ENCODE measurements around the gene CXXC4. TPM values are rescaled to one million over a fixed set of nuclear protein-coding genes. Genes with fewer than 3 reads are reported as not detected.

CXXC4 gene
- polyA plus RNA-seq, 2 of the 4 experiments (the other 2 are of a cell fraction), result 0.03 to 0.93 TPM

GRCh38 chr4:104500442-104500841 is 5.7 kb upstream of the CXXC4 start:
- no peaks in the 10 kb centered on the region for H3K4me1 ChIP-seq
- ChIA-PET POLR2A (no interaction called here), CTCF (interaction anchor here (0.6 kb wide), 1 partner anchor 189 kb away, joined by 3 read pairs; no protein-coding TSS in a partner anchor)
- no peak overlapping the region for H3K4me3 ChIP-seq
- no peak overlapping the region for H3K27ac ChIP-seq
- no peak for ATAC-seq
- no peak overlapping the region for H3K4me2 ChIP-seq
- no peak for TF ChIP-seq KDM1A (IDR thresholded peaks at IDR 0.05; ENCODE audit: low read depth)
- no peak for TF ChIP-seq FOSL2 (IDR thresholded peaks at IDR 0.05)
- no peak for TF ChIP-seq FOSL2 (CRISPR knock-in tag; IDR thresholded peaks at IDR 0.05)
- no peaks in the 10 kb centered on the region for H3K9me3 ChIP-seq
- 58% methylated on average over 5 of the region's 5 CpGs for WGBS (ENCODE audit: missing lambda C conversion rate)
- DNase-seq (ENCODE audit: low read depth in 1 of 2, low spot score in 1 of 2), result no peak
- FAIRE-seq, result no peak

- Histone ChIP-seq H3K9me3 (no peaks in the 10 kb centered on the region), H3K4me3 (peak overlapping the region; percentile 57), H3K27ac (no peak overlapping the region), H3K4me2 (peak overlapping the region; percentile 96), H3K4me1 (peaks cover 13% of the 10 kb centered on the region; the same call in 1 of the 3 replicates)
- 5% methylated on average over 5 of the region's 5 CpGs for WGBS (ENCODE audit: missing lambda C conversion rate)
- FAIRE-seq (no peak), DNase-seq (ENCODE audit: low read depth in 1 of 2, low spot score in 1 of 2) (no peak), ATAC-seq (no peak)
- TF ChIP-seq, protein P1, sequence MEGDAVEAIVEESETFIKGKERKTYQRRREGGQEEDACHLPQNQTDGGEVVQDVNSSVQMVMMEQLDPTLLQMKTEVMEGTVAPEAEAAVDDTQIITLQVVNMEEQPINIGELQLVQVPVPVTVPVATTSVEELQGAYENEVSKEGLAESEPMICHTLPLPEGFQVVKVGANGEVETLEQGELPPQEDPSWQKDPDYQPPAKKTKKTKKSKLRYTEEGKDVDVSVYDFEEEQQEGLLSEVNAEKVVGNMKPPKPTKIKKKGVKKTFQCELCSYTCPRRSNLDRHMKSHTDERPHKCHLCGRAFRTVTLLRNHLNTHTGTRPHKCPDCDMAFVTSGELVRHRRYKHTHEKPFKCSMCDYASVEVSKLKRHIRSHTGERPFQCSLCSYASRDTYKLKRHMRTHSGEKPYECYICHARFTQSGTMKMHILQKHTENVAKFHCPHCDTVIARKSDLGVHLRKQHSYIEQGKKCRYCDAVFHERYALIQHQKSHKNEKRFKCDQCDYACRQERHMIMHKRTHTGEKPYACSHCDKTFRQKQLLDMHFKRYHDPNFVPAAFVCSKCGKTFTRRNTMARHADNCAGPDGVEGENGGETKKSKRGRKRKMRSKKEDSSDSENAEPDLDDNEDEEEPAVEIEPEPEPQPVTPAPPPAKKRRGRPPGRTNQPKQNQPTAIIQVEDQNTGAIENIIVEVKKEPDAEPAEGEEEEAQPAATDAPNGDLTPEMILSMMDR (IDR thresholded peaks at IDR 0.05), result no peak
- TF ChIP-seq JUNB (IDR thresholded peaks at IDR 0.05), result no peak
- TF ChIP-seq GATA3 (IDR thresholded peaks at IDR 0.05; ENCODE audit: borderline replicate concordance), result no peak
- no peak for TF ChIP-seq HDAC2 (IDR thresholded peaks at IDR 0.05)
- TF ChIP-seq NR3C1 (IDR thresholded peaks at IDR 0.05), result no peak
- no peak for TF ChIP-seq RAD21 (conservative IDR thresholded peaks at IDR 0.05 in 1 of 2, IDR thresholded peaks at IDR 0.05 in 1 of 2)
- no peak for TF ChIP-seq JUN (IDR thresholded peaks at IDR 0.05)
- TF ChIP-seq CHD2 (IDR thresholded peaks at IDR 0.05; ENCODE audit: low read length, partially characterized antibody), result no peak
- TF ChIP-seq ZNF302 (CRISPR knock-in tag; IDR thresholded peaks at IDR 0.05), result no peak
- TF ChIP-seq ZSCAN20 (CRISPR knock-in tag; IDR thresholded peaks at IDR 0.05), result no peak
- no peak for TF ChIP-seq EP300 (IDR thresholded peaks at IDR 0.05)
- TF ChIP-seq, protein P2, sequence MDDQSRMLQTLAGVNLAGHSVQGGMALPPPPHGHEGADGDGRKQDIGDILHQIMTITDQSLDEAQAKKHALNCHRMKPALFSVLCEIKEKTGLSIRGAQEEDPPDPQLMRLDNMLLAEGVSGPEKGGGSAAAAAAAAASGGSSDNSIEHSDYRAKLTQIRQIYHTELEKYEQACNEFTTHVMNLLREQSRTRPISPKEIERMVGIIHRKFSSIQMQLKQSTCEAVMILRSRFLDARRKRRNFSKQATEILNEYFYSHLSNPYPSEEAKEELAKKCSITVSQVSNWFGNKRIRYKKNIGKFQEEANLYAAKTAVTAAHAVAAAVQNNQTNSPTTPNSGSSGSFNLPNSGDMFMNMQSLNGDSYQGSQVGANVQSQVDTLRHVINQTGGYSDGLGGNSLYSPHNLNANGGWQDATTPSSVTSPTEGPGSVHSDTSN (IDR thresholded peaks at IDR 0.05), result no peak
- TF ChIP-seq HMGXB4 (CRISPR knock-in tag; IDR thresholded peaks at IDR 0.05; ENCODE audit: borderline replicate concordance), result no peak
- TF ChIP-seq RARB (CRISPR knock-in tag; IDR thresholded peaks at IDR 0.05), result no peak
- TF ChIP-seq CEBPB (IDR thresholded peaks at IDR 0.05), result no peak
- no peak for TF ChIP-seq CBX2 (IDR thresholded peaks at IDR 0.05; ENCODE audit: borderline replicate concordance, low read depth)
- no peak for TF ChIP-seq HOXB13 (CRISPR knock-in tag; IDR thresholded peaks at IDR 0.05; ENCODE audit: low read depth)
- no peak for TF ChIP-seq KDM1A (IDR thresholded peaks at IDR 0.05; ENCODE audit: low read depth)
- ChIA-PET POLR2A (no interaction called here), CTCF (interaction anchor here (0.7 kb wide), 1 partner anchor 338 kb away, joined by 3 read pairs; no protein-coding TSS in a partner anchor)
Observed at GRCh38 chr4:104494185-104494584, 509 bp downstream of the CXXC4 start.
